H9 (cell line): Measurements from ENCODE around the gene KIAA0513. TPM values are rescaled to one million over a fixed set of nuclear protein-coding genes. Genes with fewer than 3 reads are reported as not detected.

Experiments
- DNase-seq: peaks from one replicate; pipeline ENCODE4 v3.0.0-alpha.2; 2017
- H2AFZ ChIP-seq: one replicate; pipeline ENCODE4 v1.6.1; 2013; ENCODE audit warnings: mild to moderate bottlenecking, low read length, control low read depth, moderate library complexity
- H2AK5ac ChIP-seq: 2 replicates; pipeline ENCODE4 v1.6.1; 2013; ENCODE audit warnings: low read length, control low read depth, mixed read lengths; ENCODE audit not compliant: insufficient read length
- H2BK120ac ChIP-seq: one replicate; pipeline ENCODE4 v1.6.1; 2013; ENCODE audit warnings: low read depth, mild to moderate bottlenecking, low read length, control low read depth, inconsistent platforms; ENCODE audit not compliant: poor library complexity, severe bottlenecking
- H2BK12ac ChIP-seq: 2 replicates; pipeline ENCODE4 v1.6.1; 2013; ENCODE audit warnings: low read length, control low read depth, mixed read lengths, low read depth; ENCODE audit not compliant: insufficient read length
- H2BK15ac ChIP-seq: 2 replicates; pipeline ENCODE4 v1.6.1; 2013; ENCODE audit warnings: low read depth, low read length, control low read depth
- H2BK20ac ChIP-seq: one replicate; pipeline ENCODE4 v1.6.1; 2013; ENCODE audit warnings: low read depth, mild to moderate bottlenecking, low read length, control low read depth, inconsistent platforms; ENCODE audit not compliant: poor library complexity, severe bottlenecking
- H2BK5ac ChIP-seq: 2 replicates; pipeline ENCODE4 v1.6.1; 2013; ENCODE audit warnings: low read length, control low read depth, mixed read lengths; ENCODE audit not compliant: insufficient read length
- H3K14ac ChIP-seq: 2 replicates; pipeline ENCODE4 v1.6.1; 2013; ENCODE audit warnings: low read length, control low read depth; ENCODE audit not compliant: insufficient read depth
- H3K18ac ChIP-seq: 2 replicates; pipeline ENCODE4 v1.6.1; 2013; ENCODE audit warnings: low read depth, mild to moderate bottlenecking, mixed read lengths, low read length, control low read depth; ENCODE audit not compliant: insufficient read length
- H3K23ac ChIP-seq: 2 replicates; pipeline ENCODE4 v1.6.1; 2013; ENCODE audit warnings: low read length, control low read depth, mixed read lengths, low read depth; ENCODE audit not compliant: insufficient read length
- H3K23me2 ChIP-seq: 2 replicates; pipeline ENCODE4 v1.6.1; 2013; ENCODE audit warnings: low read depth, mild to moderate bottlenecking, mixed read lengths, low read length, control low read depth; ENCODE audit not compliant: insufficient read length, poor library complexity, severe bottlenecking
- H3K27ac ChIP-seq: 2 replicates; pipeline ENCODE4 v1.5.1; 2013; ENCODE audit warnings: low read length, control low read depth, mixed read lengths, low read depth; ENCODE audit not compliant: insufficient read length
- H3K27me3 ChIP-seq: 2 replicates; pipeline ENCODE4 v1.6.1; 2013; ENCODE audit warnings: low read length, control low read depth, inconsistent platforms; ENCODE audit not compliant: insufficient read depth
- H3K4ac ChIP-seq: 2 replicates; pipeline ENCODE4 v1.6.1; 2013; ENCODE audit warnings: low read depth, mild to moderate bottlenecking, control low read depth, inconsistent platforms, low read length, moderate library complexity
- H3K4me1 ChIP-seq: 2 replicates; pipeline ENCODE4 v1.6.1; 2013; ENCODE audit warnings: low read length, control low read depth, inconsistent platforms; ENCODE audit not compliant: insufficient read depth
- H3K4me2 ChIP-seq: 2 replicates; pipeline ENCODE4 v1.6.1; 2013; ENCODE audit warnings: low read length, control low read depth, mixed read lengths; ENCODE audit not compliant: insufficient read length, insufficient read depth
- H3K56ac ChIP-seq: 2 replicates; pipeline ENCODE4 v1.6.1; 2013; ENCODE audit warnings: low read depth, mild to moderate bottlenecking, mixed read lengths, low read length, control low read depth; ENCODE audit not compliant: insufficient read length
- H3K79me1 ChIP-seq: 2 replicates; pipeline ENCODE4 v1.6.1; 2013; ENCODE audit warnings: low read depth, mild to moderate bottlenecking, moderate library complexity, low read length, control low read depth, inconsistent platforms; ENCODE audit not compliant: insufficient read depth, poor library complexity, severe bottlenecking
- H3K79me2 ChIP-seq: 2 replicates; pipeline ENCODE4 v1.6.1; 2013; ENCODE audit warnings: low read length, control low read depth, inconsistent platforms; ENCODE audit not compliant: insufficient read depth
- H3K9ac ChIP-seq: 2 replicates; pipeline ENCODE4 v1.6.1; 2013; ENCODE audit warnings: low read length, control low read depth, mixed read lengths; ENCODE audit not compliant: insufficient read length; ENCODE audit errors: extremely low read depth
- H3K9me3 ChIP-seq: one replicate; pipeline ENCODE4 v1.6.1; 2013; ENCODE audit warnings: low read depth, low read length, inconsistent platforms; ENCODE audit not compliant: control insufficient read depth
- H3T11ph ChIP-seq: one replicate; pipeline ENCODE4 v1.6.1; 2013; ENCODE audit warnings: mild to moderate bottlenecking, low read length, control low read depth, inconsistent platforms
- H4K20me1 ChIP-seq: one replicate; pipeline ENCODE4 v1.6.1; 2013; ENCODE audit not compliant: control insufficient read depth, insufficient read length, insufficient read depth
- H4K5ac ChIP-seq: 2 replicates; pipeline ENCODE4 v1.6.1; 2013; ENCODE audit warnings: low read depth, mild to moderate bottlenecking, mixed read lengths, low read length, control low read depth; ENCODE audit not compliant: insufficient read length
- H4K8ac ChIP-seq: replicated peaks from 2 replicates; pipeline ENCODE4 v1.6.1; 2013; ENCODE audit warnings: low read length, control low read depth, mixed read lengths, low read depth; ENCODE audit not compliant: insufficient read length
- H4K91ac ChIP-seq: 2 replicates; pipeline ENCODE4 v1.6.1; 2013; ENCODE audit warnings: low read depth, mild to moderate bottlenecking, moderate library complexity, mixed read lengths, low read length, control low read depth; ENCODE audit not compliant: insufficient read length
- H3K27ac Mint-ChIP-seq, 3 experiments: 2 replicates in 2 of 3; 3 replicates in 1 of 3; pipeline ENCODE4 v1.8.0; 2020 to 2021; ENCODE audit warnings: mixed read lengths in 3 of 3, mild to moderate bottlenecking in 1 of 3, moderate library complexity in 1 of 3
- H3K27me3 Mint-ChIP-seq: 2 replicates; pipeline ENCODE4 v1.8.0; 2021; ENCODE audit warnings: low read depth, mild to moderate bottlenecking, moderate library complexity, mixed read lengths
- H3K36me3 Mint-ChIP-seq, 3 experiments: 2 replicates in 2 of 3; 3 replicates in 1 of 3; pipeline ENCODE4 v1.8.0; 2020 to 2021; ENCODE audit warnings: low read depth in 3 of 3, mixed read lengths in 3 of 3; ENCODE audit not compliant: insufficient read depth in 1 of 3
- H3K4me1 Mint-ChIP-seq, 2 experiments: 2 replicates each; pipeline ENCODE4 v1.8.0; 2020; ENCODE audit warnings: mixed read lengths in 2 of 2
- H3K4me3 Mint-ChIP-seq, 2 experiments: 2 replicates in 1 of 2; 3 replicates in 1 of 2; pipeline ENCODE4 v1.8.0; 2020 to 2021; ENCODE audit warnings: mild to moderate bottlenecking in 2 of 2, mixed read lengths in 2 of 2, moderate library complexity in 1 of 2
- H3K9me3 Mint-ChIP-seq, 2 experiments: 2 replicates in 1 of 2; 3 replicates in 1 of 2; pipeline ENCODE4 v1.8.0; 2020; ENCODE audit warnings: mild to moderate bottlenecking in 2 of 2, mixed read lengths in 2 of 2, moderate library complexity in 1 of 2
- WGBS: extraction: QIAGEN DNeasy Blood & Tissue Kit; methylation state at CpG from one replicate; pipeline ENCODE4 v1.1.7; 2013; ENCODE audit warnings: missing lambda C conversion rate, low lambda C conversion rate, mixed read lengths; ENCODE audit not compliant: insufficient read length; ENCODE audit errors: extremely low coverage; 5-methylcytosine and 5-hydroxymethylcytosine counted together
- total RNA-seq: library from RNA; stranded (reverse); gene quantifications from 2 replicates; pipeline ENCODE4 v1.2.1, GENCODE V29; 2021
- TF ChIP-seq, protein P1 (sequence below): fragments of 200-600 bp; sonication (generic); conservative IDR thresholded peaks from 3 replicates; pipeline ENCODE4 v1.8.0; 2021; ENCODE audit warnings: antibody characterized with exemption, mild to moderate bottlenecking

KIAA0513 gene
- total RNA-seq, 1 experiment from 2014 or later = 4.7 TPM

DNA sequence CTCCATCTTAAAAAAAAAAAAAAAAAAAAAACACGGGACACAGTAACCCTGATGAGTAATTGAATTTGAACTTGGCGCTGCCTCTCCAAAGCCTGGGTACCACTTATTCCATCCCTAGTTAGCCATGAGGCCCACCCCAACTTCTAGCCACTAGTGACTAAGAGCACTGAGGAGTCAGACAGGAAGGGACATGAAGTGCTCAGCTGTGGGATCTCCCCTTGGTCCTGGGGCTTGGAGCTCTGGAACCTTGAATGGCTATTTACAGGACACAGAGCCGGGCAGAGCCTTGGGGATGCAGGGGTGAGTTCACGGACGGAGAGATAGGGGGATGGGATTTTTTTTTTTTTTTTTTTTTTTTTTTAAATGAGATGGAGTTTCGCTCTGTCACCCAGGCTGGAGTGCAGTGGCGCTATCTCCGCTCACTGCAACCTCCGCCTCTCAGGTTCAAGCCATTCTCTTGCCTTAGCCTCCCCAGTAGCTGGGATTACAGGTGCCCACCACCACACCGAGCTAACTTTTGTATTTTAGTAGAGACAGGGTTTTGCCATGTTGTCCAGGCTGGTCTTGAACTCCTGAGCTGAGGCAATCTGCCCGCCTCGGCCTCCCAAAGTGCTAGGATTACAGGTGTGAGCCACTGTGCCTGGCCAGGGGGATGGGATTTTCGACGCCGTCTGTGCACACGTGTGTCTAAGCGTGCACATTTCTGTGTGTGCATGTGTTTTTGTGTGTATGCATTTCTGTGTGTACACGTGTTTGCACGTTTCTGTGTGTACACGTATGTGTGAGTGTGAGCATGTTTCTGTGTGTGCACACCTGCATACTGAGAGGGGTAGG, 105.1 kb downstream of the KIAA0513 start:
- H3K23me2 ChIP-seq = no peaks in the 10 kb centered on the region
- H3K4me3 Mint-ChIP-seq = no peak overlapping the region
- H3K4me1 ChIP-seq = no peaks in the 10 kb centered on the region; the same call in 1 of the 2 replicates
- no peak overlapping the region for H3K23ac ChIP-seq
- DNase-seq = no peak
- no peak overlapping the region for H3K56ac ChIP-seq
- no peaks in the 10 kb centered on the region for H3K36me3 Mint-ChIP-seq
- H3K9me3 Mint-ChIP-seq = peaks cover 0 to 3% of the 10 kb centered on the region in 2 experiments; a peak in 2 of 5 replicates
- peaks cover 11% of the 10 kb centered on the region for H3K27me3 Mint-ChIP-seq
- H2BK20ac ChIP-seq = no peak overlapping the region
- no CpG with 5 or more reads among the region's 20 CpGs for WGBS
- H3K4ac ChIP-seq = no peak overlapping the region
- no peak overlapping the region for H3K14ac ChIP-seq
- no peak overlapping the region for H2AK5ac ChIP-seq
- no peak overlapping the region for H2BK15ac ChIP-seq
- H2BK120ac ChIP-seq = no peak overlapping the region
- peak overlapping the region in 1 of 3 experiments; percentile 34; a peak in 1 of 7 replicates for H3K27ac Mint-ChIP-seq
- no peak overlapping the region for H3T11ph ChIP-seq
- no peak overlapping the region for H2BK5ac ChIP-seq
- no peak overlapping the region for H3K9ac ChIP-seq
- no peak overlapping the region for H3K18ac ChIP-seq
- peaks cover 12 to 25% of the 10 kb centered on the region in 2 experiments for H3K4me1 Mint-ChIP-seq
- no peaks in the 10 kb centered on the region for H3K9me3 ChIP-seq
- no peak overlapping the region for H3K4me2 ChIP-seq
- no peaks in the 10 kb centered on the region for H3K27me3 ChIP-seq
- no peaks in the 10 kb centered on the region for H4K20me1 ChIP-seq
- H4K91ac ChIP-seq = no peak overlapping the region
- no peak overlapping the region for H2BK12ac ChIP-seq
- H3K79me1 ChIP-seq = no peaks in the 10 kb centered on the region
- H3K79me2 ChIP-seq = no peaks in the 10 kb centered on the region
- H4K8ac ChIP-seq = no peak overlapping the region
- H3K27ac ChIP-seq = no peak overlapping the region
- H4K5ac ChIP-seq = no peak overlapping the region
- TF ChIP-seq, protein P1, sequence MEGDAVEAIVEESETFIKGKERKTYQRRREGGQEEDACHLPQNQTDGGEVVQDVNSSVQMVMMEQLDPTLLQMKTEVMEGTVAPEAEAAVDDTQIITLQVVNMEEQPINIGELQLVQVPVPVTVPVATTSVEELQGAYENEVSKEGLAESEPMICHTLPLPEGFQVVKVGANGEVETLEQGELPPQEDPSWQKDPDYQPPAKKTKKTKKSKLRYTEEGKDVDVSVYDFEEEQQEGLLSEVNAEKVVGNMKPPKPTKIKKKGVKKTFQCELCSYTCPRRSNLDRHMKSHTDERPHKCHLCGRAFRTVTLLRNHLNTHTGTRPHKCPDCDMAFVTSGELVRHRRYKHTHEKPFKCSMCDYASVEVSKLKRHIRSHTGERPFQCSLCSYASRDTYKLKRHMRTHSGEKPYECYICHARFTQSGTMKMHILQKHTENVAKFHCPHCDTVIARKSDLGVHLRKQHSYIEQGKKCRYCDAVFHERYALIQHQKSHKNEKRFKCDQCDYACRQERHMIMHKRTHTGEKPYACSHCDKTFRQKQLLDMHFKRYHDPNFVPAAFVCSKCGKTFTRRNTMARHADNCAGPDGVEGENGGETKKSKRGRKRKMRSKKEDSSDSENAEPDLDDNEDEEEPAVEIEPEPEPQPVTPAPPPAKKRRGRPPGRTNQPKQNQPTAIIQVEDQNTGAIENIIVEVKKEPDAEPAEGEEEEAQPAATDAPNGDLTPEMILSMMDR = no peak
- no peak overlapping the region for H2AFZ ChIP-seq
